H54 (cell line): ENCODE data around the gene POLRMT.
A peak's percentile ranks its signal among the peaks of the same experiment; 100 is the strongest.
"Not testable (repeated sequence)": the region's sequence is repeated elsewhere in the genome, so short reads cannot be mapped to it uniquely, and the experiment has no call there.

Experiments
- DNase-seq: peaks from one replicate; pipeline ENCODE4 v3.0.0; 2011; ENCODE audit warnings: low spot score, mixed read lengths; ENCODE audit not compliant: insufficient read length
- FAIRE-seq: peaks from 3 replicates; lab custom pipeline; 2011; peaks lifted over from hg19 to GRCh38; lab: Jason Lieb, UNC
- POLR2A ChIP-seq: IDR thresholded peaks from 2 replicates; pipeline ENCODE4 v1.6.1; 2011; ENCODE audit warnings: low read depth, mild to moderate bottlenecking, low read length

The POLRMT gene

GRCh38 chr19:610801-611480 lies 22.4 kb downstream of the POLRMT start:
- FAIRE-seq (peak; percentile 36), DNase-seq (peak; percentile 91)

GRCh38 chr19:610071-610800 lies 23.1 kb downstream of the POLRMT start:
- FAIRE-seq (no peak), DNase-seq (no peak)
- no peak for TF ChIP-seq POLR2A

More at GRCh38 chr19:610801-611480, 22.4 kb downstream of the POLRMT start:
- TF ChIP-seq POLR2A = peak; percentile 18; the same call in 1 of the 2 replicates

- FAIRE-seq (no peak), DNase-seq (peak; percentile 83)
- TF ChIP-seq POLR2A = no peak
Measured at GRCh38 chr19:609004-609346, 24.4 kb downstream of the POLRMT start.

- DNase-seq (no peak), FAIRE-seq (no peak)
Measured at GRCh38 chr19:608155-609003, 25.0 kb downstream of the POLRMT start.

GRCh38 chr19:607301-608154 lies 25.8 kb downstream of the POLRMT start:
- DNase-seq = no peak
- no peak for TF ChIP-seq POLR2A
- FAIRE-seq = no peak

More at GRCh38 chr19:608155-609003, 25.0 kb downstream of the POLRMT start:
- TF ChIP-seq POLR2A = no peak

GRCh38 chr19:605061-605971 lies 28.0 kb downstream of the POLRMT start:
- DNase-seq, FAIRE-seq: not testable (repeated sequence)

GRCh38 chr19:604355-604754 lies 29.0 kb downstream of the POLRMT start:
- DNase-seq (no peak), FAIRE-seq (no peak)
- TF ChIP-seq POLR2A = no peak

GRCh38 chr19:603779-604178 lies 29.6 kb downstream of the POLRMT start:
- not testable (repeated sequence) for FAIRE-seq, DNase-seq

GRCh38 chr19:603302-603639 lies 30.1 kb downstream of the POLRMT start:
- DNase-seq, FAIRE-seq: not testable (repeated sequence)

- FAIRE-seq (no peak), DNase-seq (no peak)
- no peak for TF ChIP-seq POLR2A
Measured at GRCh38 chr19:602391-603301, 30.7 kb downstream of the POLRMT start.

GRCh38 chr19:601790-602189 lies 31.5 kb downstream of the POLRMT start:
- FAIRE-seq = no peak
- no peak for TF ChIP-seq POLR2A

More at GRCh38 chr19:601790-602189, 31.5 kb downstream of the POLRMT start:
- no peak for DNase-seq
